H9 (cell line): ENCODE data around the gene CDH13. TPM values are rescaled to one million over a fixed set of nuclear protein-coding genes. Genes with fewer than 3 reads are reported as not detected.

ENCODE experiments used
- DNase-seq: peaks from one replicate; pipeline ENCODE4 v3.0.0-alpha.2; 2017
- H2AFZ ChIP-seq: one replicate; pipeline ENCODE4 v1.6.1; 2013; ENCODE audit warnings: mild to moderate bottlenecking, low read length, control low read depth, moderate library complexity
- H2AK5ac ChIP-seq: 2 replicates; pipeline ENCODE4 v1.6.1; 2013; ENCODE audit warnings: low read length, control low read depth, mixed read lengths; ENCODE audit not compliant: insufficient read length
- H2BK120ac ChIP-seq: one replicate; pipeline ENCODE4 v1.6.1; 2013; ENCODE audit warnings: low read depth, mild to moderate bottlenecking, low read length, control low read depth, inconsistent platforms; ENCODE audit not compliant: poor library complexity, severe bottlenecking
- H2BK12ac ChIP-seq: 2 replicates; pipeline ENCODE4 v1.6.1; 2013; ENCODE audit warnings: low read length, control low read depth, mixed read lengths, low read depth; ENCODE audit not compliant: insufficient read length
- H2BK15ac ChIP-seq: 2 replicates; pipeline ENCODE4 v1.6.1; 2013; ENCODE audit warnings: low read depth, low read length, control low read depth
- H2BK20ac ChIP-seq: one replicate; pipeline ENCODE4 v1.6.1; 2013; ENCODE audit warnings: low read depth, mild to moderate bottlenecking, low read length, control low read depth, inconsistent platforms; ENCODE audit not compliant: poor library complexity, severe bottlenecking
- H2BK5ac ChIP-seq: 2 replicates; pipeline ENCODE4 v1.6.1; 2013; ENCODE audit warnings: low read length, control low read depth, mixed read lengths; ENCODE audit not compliant: insufficient read length
- H3K14ac ChIP-seq: 2 replicates; pipeline ENCODE4 v1.6.1; 2013; ENCODE audit warnings: low read length, control low read depth; ENCODE audit not compliant: insufficient read depth
- H3K18ac ChIP-seq: 2 replicates; pipeline ENCODE4 v1.6.1; 2013; ENCODE audit warnings: low read depth, mild to moderate bottlenecking, mixed read lengths, low read length, control low read depth; ENCODE audit not compliant: insufficient read length
- H3K23ac ChIP-seq: 2 replicates; pipeline ENCODE4 v1.6.1; 2013; ENCODE audit warnings: low read length, control low read depth, mixed read lengths, low read depth; ENCODE audit not compliant: insufficient read length
- H3K23me2 ChIP-seq: 2 replicates; pipeline ENCODE4 v1.6.1; 2013; ENCODE audit warnings: low read depth, mild to moderate bottlenecking, mixed read lengths, low read length, control low read depth; ENCODE audit not compliant: insufficient read length, poor library complexity, severe bottlenecking
- H3K27ac ChIP-seq: 2 replicates; pipeline ENCODE4 v1.5.1; 2013; ENCODE audit warnings: low read length, control low read depth, mixed read lengths, low read depth; ENCODE audit not compliant: insufficient read length
- H3K27me3 ChIP-seq: 2 replicates; pipeline ENCODE4 v1.6.1; 2013; ENCODE audit warnings: low read length, control low read depth, inconsistent platforms; ENCODE audit not compliant: insufficient read depth
- H3K4ac ChIP-seq: 2 replicates; pipeline ENCODE4 v1.6.1; 2013; ENCODE audit warnings: low read depth, mild to moderate bottlenecking, control low read depth, inconsistent platforms, low read length, moderate library complexity
- H3K4me1 ChIP-seq: 2 replicates; pipeline ENCODE4 v1.6.1; 2013; ENCODE audit warnings: low read length, control low read depth, inconsistent platforms; ENCODE audit not compliant: insufficient read depth
- H3K4me2 ChIP-seq: 2 replicates; pipeline ENCODE4 v1.6.1; 2013; ENCODE audit warnings: low read length, control low read depth, mixed read lengths; ENCODE audit not compliant: insufficient read length, insufficient read depth
- H3K56ac ChIP-seq: 2 replicates; pipeline ENCODE4 v1.6.1; 2013; ENCODE audit warnings: low read depth, mild to moderate bottlenecking, mixed read lengths, low read length, control low read depth; ENCODE audit not compliant: insufficient read length
- H3K79me1 ChIP-seq: 2 replicates; pipeline ENCODE4 v1.6.1; 2013; ENCODE audit warnings: low read depth, mild to moderate bottlenecking, moderate library complexity, low read length, control low read depth, inconsistent platforms; ENCODE audit not compliant: insufficient read depth, poor library complexity, severe bottlenecking
- H3K79me2 ChIP-seq: 2 replicates; pipeline ENCODE4 v1.6.1; 2013; ENCODE audit warnings: low read length, control low read depth, inconsistent platforms; ENCODE audit not compliant: insufficient read depth
- H3K9ac ChIP-seq: 2 replicates; pipeline ENCODE4 v1.6.1; 2013; ENCODE audit warnings: low read length, control low read depth, mixed read lengths; ENCODE audit not compliant: insufficient read length; ENCODE audit errors: extremely low read depth
- H3K9me3 ChIP-seq: one replicate; pipeline ENCODE4 v1.6.1; 2013; ENCODE audit warnings: low read depth, low read length, inconsistent platforms; ENCODE audit not compliant: control insufficient read depth
- H3T11ph ChIP-seq: one replicate; pipeline ENCODE4 v1.6.1; 2013; ENCODE audit warnings: mild to moderate bottlenecking, low read length, control low read depth, inconsistent platforms
- H4K20me1 ChIP-seq: one replicate; pipeline ENCODE4 v1.6.1; 2013; ENCODE audit not compliant: control insufficient read depth, insufficient read length, insufficient read depth
- H4K5ac ChIP-seq: 2 replicates; pipeline ENCODE4 v1.6.1; 2013; ENCODE audit warnings: low read depth, mild to moderate bottlenecking, mixed read lengths, low read length, control low read depth; ENCODE audit not compliant: insufficient read length
- H4K8ac ChIP-seq: replicated peaks from 2 replicates; pipeline ENCODE4 v1.6.1; 2013; ENCODE audit warnings: low read length, control low read depth, mixed read lengths, low read depth; ENCODE audit not compliant: insufficient read length
- H4K91ac ChIP-seq: 2 replicates; pipeline ENCODE4 v1.6.1; 2013; ENCODE audit warnings: low read depth, mild to moderate bottlenecking, moderate library complexity, mixed read lengths, low read length, control low read depth; ENCODE audit not compliant: insufficient read length
- H3K27ac Mint-ChIP-seq, 3 experiments: 2 replicates in 2 of 3; 3 replicates in 1 of 3; pipeline ENCODE4 v1.8.0; 2020 to 2021; ENCODE audit warnings: mixed read lengths in 3 of 3, mild to moderate bottlenecking in 1 of 3, moderate library complexity in 1 of 3
- H3K27me3 Mint-ChIP-seq: 2 replicates; pipeline ENCODE4 v1.8.0; 2021; ENCODE audit warnings: low read depth, mild to moderate bottlenecking, moderate library complexity, mixed read lengths
- H3K36me3 Mint-ChIP-seq, 3 experiments: 2 replicates in 2 of 3; 3 replicates in 1 of 3; pipeline ENCODE4 v1.8.0; 2020 to 2021; ENCODE audit warnings: low read depth in 3 of 3, mixed read lengths in 3 of 3; ENCODE audit not compliant: insufficient read depth in 1 of 3
- H3K4me1 Mint-ChIP-seq, 2 experiments: 2 replicates each; pipeline ENCODE4 v1.8.0; 2020; ENCODE audit warnings: mixed read lengths in 2 of 2
- H3K4me3 Mint-ChIP-seq, 2 experiments: 2 replicates in 1 of 2; 3 replicates in 1 of 2; pipeline ENCODE4 v1.8.0; 2020 to 2021; ENCODE audit warnings: mild to moderate bottlenecking in 2 of 2, mixed read lengths in 2 of 2, moderate library complexity in 1 of 2
- H3K9me3 Mint-ChIP-seq, 2 experiments: 2 replicates in 1 of 2; 3 replicates in 1 of 2; pipeline ENCODE4 v1.8.0; 2020; ENCODE audit warnings: mild to moderate bottlenecking in 2 of 2, mixed read lengths in 2 of 2, moderate library complexity in 1 of 2
- CTCF ChIP-seq: fragments of 200-600 bp; sonication (generic); conservative IDR thresholded peaks from 3 replicates; pipeline ENCODE4 v1.8.0; 2021; ENCODE audit warnings: antibody characterized with exemption, mild to moderate bottlenecking
- WGBS: extraction: QIAGEN DNeasy Blood & Tissue Kit; methylation state at CpG from one replicate; pipeline ENCODE4 v1.1.7; 2013; ENCODE audit warnings: missing lambda C conversion rate, low lambda C conversion rate, mixed read lengths; ENCODE audit not compliant: insufficient read length; ENCODE audit errors: extremely low coverage; 5-methylcytosine and 5-hydroxymethylcytosine counted together
- total RNA-seq: library from RNA; stranded (reverse); gene quantifications from 2 replicates; pipeline ENCODE4 v1.2.1, GENCODE V29; 2021

Gene CDH13
- total RNA-seq, 1 experiment from 2014 or later: 1.5 TPM

DNA sequence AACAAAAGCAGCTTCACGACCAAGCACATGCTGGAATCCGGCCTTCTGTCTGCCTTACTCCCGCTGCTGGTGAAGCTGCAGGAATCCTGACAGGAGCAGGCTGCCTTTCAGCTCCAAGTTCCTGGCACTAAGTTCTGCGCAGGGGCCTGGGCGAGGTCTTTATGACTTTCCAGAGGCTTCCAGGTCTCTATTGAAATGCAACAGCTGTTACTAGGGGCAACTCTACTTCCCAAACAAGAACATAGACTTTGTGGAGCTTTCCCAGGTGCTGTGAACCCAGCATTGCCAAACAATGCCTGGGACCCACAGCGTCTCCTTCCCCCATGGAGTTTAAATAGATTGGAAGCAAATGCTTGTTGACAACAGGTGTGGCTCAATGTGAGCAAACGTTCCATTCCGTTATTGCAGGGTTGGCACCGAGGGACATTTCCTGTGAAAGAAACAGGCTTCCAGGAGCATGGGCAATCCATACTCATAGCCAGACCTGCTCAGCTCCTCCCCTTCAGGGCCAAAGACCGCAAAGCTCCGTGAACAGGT lies 156.0 kb downstream of the CDH13 start:
- Histone ChIP-seq H3K9ac (no peak overlapping the region), H4K91ac (no peak overlapping the region), H3K23ac (no peak overlapping the region), H3K27me3 (no peaks in the 10 kb centered on the region), H2BK120ac (no peak overlapping the region), H2BK20ac (no peak overlapping the region), H3K56ac (no peak overlapping the region), H3K79me1 (no peaks in the 10 kb centered on the region), H2AFZ (no peak overlapping the region), H3K9me3 (no peaks in the 10 kb centered on the region), H3K18ac (no peak overlapping the region), H3K14ac (0 out of 2 replicates have a peak overlapping the region, but pooled peaks have one; percentile 2), H2BK5ac (no peak overlapping the region), H2BK12ac (no peak overlapping the region), H3K4ac (no peak overlapping the region), H2AK5ac (no peak overlapping the region), H4K5ac (no peak overlapping the region), H3K79me2 (no peaks in the 10 kb centered on the region), H3K27ac (no peak overlapping the region), H2BK15ac (no peak overlapping the region), H3T11ph (no peak overlapping the region), H3K4me2 (no peak overlapping the region), H3K4me1 (peaks cover 3% of the 10 kb centered on the region; the same call in 1 of the 2 replicates), H3K23me2 (no peaks in the 10 kb centered on the region), H4K8ac (no peak overlapping the region), H4K20me1 (no peaks in the 10 kb centered on the region)
- no peak for TF ChIP-seq CTCF
- H3K4me1 Mint-ChIP-seq: peaks cover 19 to 26% of the 10 kb centered on the region in 2 experiments
- H3K4me3 Mint-ChIP-seq: peak overlapping the region in 1 of 2 experiments; percentile 3; a peak in 1 of 5 replicates
- no peaks in the 10 kb centered on the region for H3K9me3 Mint-ChIP-seq
- no peaks in the 10 kb centered on the region for H3K27me3 Mint-ChIP-seq
- no CpG with 5 or more reads among the region's 11 CpGs for WGBS
- peak overlapping the region; percentile 45 to 87 (median 87); a peak in 4 of 7 replicates for H3K27ac Mint-ChIP-seq
- no peaks in the 10 kb centered on the region for H3K36me3 Mint-ChIP-seq
- peak; percentile 46 for DNase-seq
